Endodermal cell (in vitro differentiated cells): ENCODE results near the gene PHGDH. TPM values are rescaled to one million over a fixed set of nuclear protein-coding genes. Genes with fewer than 3 reads are reported as not detected.

Source experiments
- DNase-seq: peaks from one replicate; pipeline ENCODE4 v3.0.0-alpha.2; 2017
- H3K27ac ChIP-seq: 2 replicates; pipeline ENCODE4 v1.5.1; 2013; ENCODE audit warnings: mild to moderate bottlenecking, low read depth, low read length, moderate library complexity
- H3K27me3 ChIP-seq: 2 replicates; pipeline ENCODE4 v1.6.1; 2013; ENCODE audit warnings: mild to moderate bottlenecking, low read length, moderate library complexity; ENCODE audit not compliant: insufficient read depth, control insufficient read depth, poor library complexity, severe bottlenecking
- H3K36me3 ChIP-seq: 2 replicates; pipeline ENCODE4 v1.7.0; 2013; ENCODE audit warnings: mild to moderate bottlenecking, low read length, moderate library complexity; ENCODE audit not compliant: control insufficient read depth, insufficient read depth
- H3K4me1 ChIP-seq: one replicate; pipeline ENCODE4 v1.7.0; 2013; ENCODE audit warnings: low read length; ENCODE audit not compliant: control insufficient read depth, insufficient read depth
- H3K4me3 ChIP-seq: 2 replicates; pipeline ENCODE4 v1.5.1; 2013; ENCODE audit warnings: mild to moderate bottlenecking, low read length, moderate library complexity
- H3K9ac ChIP-seq: 2 replicates; pipeline ENCODE4 v1.6.1; 2013; ENCODE audit warnings: mild to moderate bottlenecking, low read length, moderate library complexity; ENCODE audit not compliant: poor library complexity, severe bottlenecking; ENCODE audit errors: extremely low read depth
- H3K9me3 ChIP-seq: 2 replicates; pipeline ENCODE4 v1.6.1; 2013; ENCODE audit warnings: mild to moderate bottlenecking, low read length, moderate library complexity; ENCODE audit not compliant: control insufficient read depth
- H3K27ac Mint-ChIP-seq: 2 replicates; pipeline ENCODE4 v1.8.0; 2020; ENCODE audit warnings: mixed read lengths
- H3K27me3 Mint-ChIP-seq: 2 replicates; pipeline ENCODE4 v1.8.0; 2021; ENCODE audit warnings: mild to moderate bottlenecking, mixed read lengths; ENCODE audit not compliant: insufficient read depth
- H3K36me3 Mint-ChIP-seq: 2 replicates; pipeline ENCODE4 v1.8.0; 2020; ENCODE audit warnings: low read depth, mixed read lengths
- H3K4me1 Mint-ChIP-seq: 2 replicates; pipeline ENCODE4 v1.8.0; 2020; ENCODE audit warnings: mixed read lengths
- H3K4me3 Mint-ChIP-seq: 2 replicates; pipeline ENCODE4 v1.8.0; 2020; ENCODE audit warnings: mild to moderate bottlenecking, moderate library complexity, mixed read lengths
- H3K9me3 Mint-ChIP-seq: 2 replicates; pipeline ENCODE4 v1.8.0; 2020; ENCODE audit warnings: mild to moderate bottlenecking, mixed read lengths
- CTCF ChIP-seq: fragments of 200-600 bp; sonication (generic); conservative IDR thresholded peaks from 2 replicates; pipeline ENCODE4 v1.5.0; 2021; ENCODE audit warnings: antibody characterized with exemption, mild to moderate bottlenecking
- WGBS, 2 experiments: methylation state at CpG; one replicate each; pipeline versions ENCODE4 v1.1.5 to v1.1.7; 2013; ENCODE audit warnings: missing lambda C conversion rate in 2 of 2, mixed read lengths in 1 of 2; ENCODE audit not compliant: insufficient coverage in 1 of 2, insufficient read length in 1 of 2; 5-methylcytosine and 5-hydroxymethylcytosine counted together
- total RNA-seq, 2 donors: library from RNA; stranded (reverse); fragmentation: NEBNext Ultra II Directional in 1 of 2; extraction: Animal tissue kit (Norgen Biotek cat#: 25700) in 1 of 2; gene quantifications; 2 replicates in 1 of 2; 3 replicates in 1 of 2; pipeline ENCODE4 v1.2.1, GENCODE V29; 2021

The PHGDH gene
- total RNA-seq, 2 donors from 2014 or later, result 156 to 176 TPM

- peak; percentile 40 for DNase-seq
- no peak overlapping the region for H3K9ac ChIP-seq
- Mint-ChIP-seq H3K27me3 (no peaks in the 10 kb centered on the region), H3K9me3 (no peaks in the 10 kb centered on the region), H3K4me3 (no peak overlapping the region), H3K27ac (peak overlapping the region; percentile 45), H3K4me1 (peaks cover 17% of the 10 kb centered on the region), H3K36me3 (peaks cover 57% of the 10 kb centered on the region)
- peaks cover 61% of the 10 kb centered on the region for H3K36me3 ChIP-seq
- no peaks in the 10 kb centered on the region for H3K9me3 ChIP-seq
- TF ChIP-seq CTCF, result no peak
- no peak overlapping the region for H3K27ac ChIP-seq
- no peak overlapping the region for H3K4me3 ChIP-seq
- no peaks in the 10 kb centered on the region for H3K27me3 ChIP-seq
- 88 to 94% methylated on average over 9 to 11 of the region's 11 CpGs for WGBS, 2 experiments
- no peaks in the 10 kb centered on the region for H3K4me1 ChIP-seq
Observed at GRCh38 chr1:119720866-119721440, 9.2 kb downstream of the PHGDH start.

DNA sequence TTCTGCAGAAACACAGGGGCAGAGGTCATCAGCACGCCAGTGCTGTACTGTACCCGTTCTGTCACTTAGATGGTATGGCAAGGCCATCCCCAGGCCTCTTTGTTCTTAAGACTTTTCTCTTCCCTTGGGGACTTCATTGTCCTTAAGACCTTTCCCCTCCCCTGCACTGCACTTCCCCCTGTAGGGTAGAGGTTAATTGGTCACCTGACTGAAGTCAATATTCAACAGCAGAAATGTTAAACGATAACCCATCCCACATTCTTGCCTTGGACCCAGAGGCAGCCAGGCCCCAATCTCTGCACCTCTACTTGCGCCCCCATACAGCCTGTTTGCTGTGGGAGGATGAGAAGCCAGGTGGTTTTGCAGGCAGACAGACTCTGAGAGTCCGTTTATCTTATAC lies 10.2 kb downstream of the PHGDH start:
- peaks cover 11% of the 10 kb centered on the region for H3K4me1 Mint-ChIP-seq
- Histone ChIP-seq H3K9ac (no peak overlapping the region), H3K27me3 (no peaks in the 10 kb centered on the region), H3K27ac (no peak overlapping the region), H3K4me1 (no peaks in the 10 kb centered on the region), H3K4me3 (no peak overlapping the region), H3K36me3 (peaks cover 71% of the 10 kb centered on the region), H3K9me3 (no peaks in the 10 kb centered on the region)
- DNase-seq, result peak; percentile 32
- H3K9me3 Mint-ChIP-seq, result no peaks in the 10 kb centered on the region
- no peak for TF ChIP-seq CTCF
- 93 to 100% methylated on average over 2 to 5 of the region's 5 CpGs for WGBS, 2 experiments
- H3K27ac Mint-ChIP-seq, result no peak overlapping the region
- H3K4me3 Mint-ChIP-seq, result no peak overlapping the region
- peaks cover 66% of the 10 kb centered on the region for H3K36me3 Mint-ChIP-seq
- H3K27me3 Mint-ChIP-seq, result no peaks in the 10 kb centered on the region

GRCh38 chr1:119724611-119725218 lies 13.0 kb downstream of the PHGDH start:
- Histone ChIP-seq H3K36me3 (peaks cover 93% of the 10 kb centered on the region), H3K4me3 (no peak overlapping the region), H3K9me3 (no peaks in the 10 kb centered on the region), H3K4me1 (no peaks in the 10 kb centered on the region), H3K27ac (no peak overlapping the region), H3K27me3 (no peaks in the 10 kb centered on the region), H3K9ac (no peak overlapping the region)
- H3K36me3 Mint-ChIP-seq, result peaks cover 87% of the 10 kb centered on the region
- DNase-seq, result no peak
- no peak for TF ChIP-seq CTCF
- WGBS, 2 experiments, result 80 to 97% methylated on average over 6 to 8 of the region's 8 CpGs
- H3K4me3 Mint-ChIP-seq, result no peak overlapping the region
- no peaks in the 10 kb centered on the region for H3K4me1 Mint-ChIP-seq
- H3K27me3 Mint-ChIP-seq, result no peaks in the 10 kb centered on the region
- no peaks in the 10 kb centered on the region for H3K9me3 Mint-ChIP-seq
- no peak overlapping the region for H3K27ac Mint-ChIP-seq
